CD14-positive monocyte (primary cell): ENCODE data around the gene CKS1B. TPM values are rescaled to one million over a fixed set of nuclear protein-coding genes. Genes with fewer than 3 reads are reported as not detected.
A peak's percentile ranks its signal among the peaks of the same experiment; 100 is the strongest.

Experiments
- DNase-seq, 3 donors: peaks; one replicate each; pipeline ENCODE4 v3.0.0-alpha.2; 2011 to 2022
- H2AFZ ChIP-seq: 2 replicates; pipeline ENCODE4 v1.6.0; 2012; ENCODE audit warnings: mild to moderate bottlenecking, low read depth, low read length, inconsistent platforms; ENCODE audit not compliant: insufficient read depth, poor library complexity, severe bottlenecking
- H3K27ac ChIP-seq, 2 donors: 1 replicate in 1 of 2; 2 replicates in 1 of 2; pipeline ENCODE4 v1.5.1; 2012 to 2013; ENCODE audit warnings: low read length in 2 of 2, control low read depth in 1 of 2, inconsistent platforms in 1 of 2, low read depth in 1 of 2, mild to moderate bottlenecking in 1 of 2
- H3K27me3 ChIP-seq, 2 donors: one replicate each; pipeline versions ENCODE4 v1.6.0 to v1.6.1; 2011 to 2013; ENCODE audit warnings: low read length in 2 of 2; ENCODE audit not compliant: control insufficient read depth in 2 of 2, insufficient read depth in 2 of 2
- H3K36me3 ChIP-seq, 2 donors: replicated peaks in 1 of 2; 1 replicate in 1 of 2; 2 replicates in 1 of 2; pipeline versions ENCODE4 v1.5.1 to v1.6.1; 2012 to 2013; ENCODE audit warnings: low read length in 2 of 2, control low read depth in 1 of 2, inconsistent platforms in 1 of 2, mild to moderate bottlenecking in 1 of 2; ENCODE audit not compliant: insufficient read depth in 2 of 2, control insufficient read depth in 1 of 2
- H3K4me1 ChIP-seq, 2 donors: 1 replicate in 1 of 2; 2 replicates in 1 of 2; pipeline versions ENCODE4 v1.5.1 to v1.6.1; 2012 to 2013; ENCODE audit warnings: low read length in 2 of 2, control low read depth in 1 of 2, inconsistent platforms in 1 of 2, mild to moderate bottlenecking in 1 of 2, moderate library complexity in 1 of 2; ENCODE audit not compliant: insufficient read depth in 2 of 2, control insufficient read depth in 1 of 2
- H3K4me2 ChIP-seq: replicated peaks from 2 replicates; pipeline ENCODE3; 2012; ENCODE audit warnings: low read length, moderate library complexity, mild to moderate bottlenecking; ENCODE audit not compliant: poor library complexity, severe bottlenecking; ENCODE audit errors: extremely low read depth
- H3K4me3 ChIP-seq, 3 experiments: fragments of 200-600 bp in 1 of 3; sonication (generic) in 1 of 3; replicated peaks in 1 of 3; 1 replicate in 2 of 3; 2 replicates in 1 of 3; pipeline ENCODE4 v1.5.1; 2011 to 2013; ENCODE audit warnings: low read length in 3 of 3, mild to moderate bottlenecking in 3 of 3, control low read depth in 2 of 3, low read depth in 2 of 3, inconsistent platforms in 1 of 3, moderate library complexity in 1 of 3
- H3K79me2 ChIP-seq: 2 replicates; pipeline ENCODE4 v1.6.0; 2012; ENCODE audit warnings: mild to moderate bottlenecking, control low read depth, inconsistent platforms, low read length, moderate library complexity; ENCODE audit not compliant: insufficient read depth
- H3K9ac ChIP-seq: 2 replicates; pipeline ENCODE4 v1.6.0; 2017; ENCODE audit warnings: low read length, mild to moderate bottlenecking; ENCODE audit not compliant: insufficient read depth, poor library complexity, severe bottlenecking
- H3K9me3 ChIP-seq, 2 donors: replicated peaks in 1 of 2; 1 replicate in 1 of 2; 2 replicates in 1 of 2; pipeline versions ENCODE4 v1.5.1 to v1.6.1; 2012 to 2013; ENCODE audit warnings: low read length in 2 of 2, control low read depth in 1 of 2; ENCODE audit not compliant: control insufficient read depth in 1 of 2, insufficient read depth in 1 of 2
- H4K20me1 ChIP-seq: 2 replicates; pipeline ENCODE4 v1.6.0; 2012; ENCODE audit warnings: mild to moderate bottlenecking, low read length, control low read depth, moderate library complexity; ENCODE audit not compliant: insufficient read depth
- H3K27ac Mint-ChIP-seq, 7 donors: one replicate each; pipeline ENCODE4 v1.8.0; 2020; ENCODE audit warnings: mild to moderate bottlenecking in 7 of 7, mixed read lengths in 7 of 7, moderate library complexity in 6 of 7, inconsistent platforms in 2 of 7
- H3K27me3 Mint-ChIP-seq, 3 donors: one replicate each; pipeline ENCODE4 v1.8.0; 2021 to 2022; ENCODE audit warnings: low read depth in 3 of 3, mild to moderate bottlenecking in 3 of 3, mixed read lengths in 3 of 3, moderate library complexity in 3 of 3, inconsistent platforms in 1 of 3
- H3K36me3 Mint-ChIP-seq, 2 donors: one replicate each; pipeline ENCODE4 v1.8.0; 2020; ENCODE audit warnings: mixed read lengths in 2 of 2, inconsistent platforms in 1 of 2, mild to moderate bottlenecking in 1 of 2
- H3K4me1 Mint-ChIP-seq: one replicate; pipeline ENCODE4 v1.8.0; 2020; ENCODE audit warnings: mild to moderate bottlenecking, mixed read lengths
- H3K4me3 Mint-ChIP-seq, 2 donors: one replicate each; pipeline ENCODE4 v1.8.0; 2020; ENCODE audit warnings: mild to moderate bottlenecking in 2 of 2, mixed read lengths in 2 of 2, moderate library complexity in 1 of 2
- H3K9me3 Mint-ChIP-seq, 7 donors: one replicate each; pipeline ENCODE4 v1.8.0; 2020 to 2022; ENCODE audit warnings: mixed read lengths in 7 of 7, mild to moderate bottlenecking in 6 of 7, moderate library complexity in 6 of 7, inconsistent platforms in 2 of 7
- WGBS: methylation state at CpG from one replicate; pipeline ENCODE4 v1.1.5; 2013; ENCODE audit warnings: missing lambda C conversion rate; ENCODE audit not compliant: insufficient coverage; 5-methylcytosine and 5-hydroxymethylcytosine counted together
- intact Hi-C, 2 donors: fragments of 100-400 bp; cut with micrococcal nuclease; formaldehyde crosslinking; loops; one replicate each; pipeline versions ENCODE4 v1.15.0 to v1.15.1; 2023
- polyA plus RNA-seq, 3 donors: library from polyadenylated mRNA; depleted of rRNA in 1 of 3; unstranded in 2 of 3; stranded (reverse) in 1 of 3; fragments of 300-500 nt in 2 of 3; fragments of >200 nt in 1 of 3; fragmentation: Illumina TruSeq in 2 of 3; gene quantifications; 1 replicate in 2 of 3; 2 replicates in 1 of 3; pipeline ENCODE4 v1.2.3, GENCODE V29; 2012 to 2021
- TF ChIP-seq, protein P1 (sequence below): fragments of 200-600 bp; IDR thresholded peaks from one replicate; pipeline ENCODE4 v1.8.0; 2022; ENCODE audit warnings: antibody characterized with exemption, mild to moderate bottlenecking

CKS1B gene
- polyA plus RNA-seq, 3 donors: 9.4 to 22.6 (median 18.0) TPM

DNA sequence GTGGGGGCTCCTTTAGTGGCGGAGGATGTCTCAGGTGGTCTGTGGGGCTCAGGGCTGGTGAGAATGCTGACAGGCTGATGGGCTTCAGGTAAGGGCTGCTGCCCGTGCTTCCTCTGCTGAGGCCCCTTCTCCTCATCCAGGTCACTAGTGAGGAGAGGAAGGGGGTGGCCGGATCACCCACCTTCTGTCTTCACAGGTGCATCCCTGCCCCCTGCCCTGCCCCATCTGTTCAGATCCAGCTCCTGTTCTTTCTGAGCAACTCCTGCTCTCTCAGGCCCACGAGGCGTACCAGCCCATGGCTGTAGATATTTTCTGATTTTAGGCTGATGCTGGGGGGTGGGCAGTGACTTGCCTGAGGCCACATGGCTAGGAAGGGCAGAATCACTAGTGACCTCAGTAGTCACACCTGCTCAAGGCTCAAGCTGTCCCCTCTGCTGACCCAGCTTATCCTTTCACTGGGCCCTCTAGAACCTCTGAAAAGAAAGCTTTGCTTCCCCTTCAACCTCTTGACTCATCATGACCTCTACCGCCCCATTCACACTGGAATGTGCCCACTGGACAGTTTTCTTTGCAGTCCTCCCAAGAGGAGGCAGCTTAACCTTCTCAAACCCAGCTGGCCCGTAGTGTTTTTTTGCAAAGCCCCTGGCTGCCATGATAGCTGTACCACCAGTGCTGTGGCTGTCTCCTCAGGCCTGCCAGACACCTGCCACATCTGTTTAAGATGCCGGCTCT lies 44.3 kb downstream of the CKS1B start:
- intact Hi-C loops: loop anchor here in 1 of 2 donors (5.0 kb wide), 2 partner anchors 36 to 56 kb away; partner anchors contain the start of genes FLAD1 and PYGO2
- H3K36me3 ChIP-seq: peaks cover 44 to 45% of the 10 kb centered on the region in 2 donors
- no peak overlapping the region for H3K9ac ChIP-seq
- H3K79me2 ChIP-seq: peaks cover 40% of the 10 kb centered on the region
- no peak overlapping the region for H3K4me3 ChIP-seq
- 90% methylated on average over 3 of the region's 8 CpGs for WGBS
- peaks cover 51 to 60% of the 10 kb centered on the region in 2 donors for H3K4me1 ChIP-seq
- peaks cover 81% of the 10 kb centered on the region for H4K20me1 ChIP-seq
- H3K9me3 ChIP-seq: no peaks in the 10 kb centered on the region
- TF ChIP-seq, protein P1, sequence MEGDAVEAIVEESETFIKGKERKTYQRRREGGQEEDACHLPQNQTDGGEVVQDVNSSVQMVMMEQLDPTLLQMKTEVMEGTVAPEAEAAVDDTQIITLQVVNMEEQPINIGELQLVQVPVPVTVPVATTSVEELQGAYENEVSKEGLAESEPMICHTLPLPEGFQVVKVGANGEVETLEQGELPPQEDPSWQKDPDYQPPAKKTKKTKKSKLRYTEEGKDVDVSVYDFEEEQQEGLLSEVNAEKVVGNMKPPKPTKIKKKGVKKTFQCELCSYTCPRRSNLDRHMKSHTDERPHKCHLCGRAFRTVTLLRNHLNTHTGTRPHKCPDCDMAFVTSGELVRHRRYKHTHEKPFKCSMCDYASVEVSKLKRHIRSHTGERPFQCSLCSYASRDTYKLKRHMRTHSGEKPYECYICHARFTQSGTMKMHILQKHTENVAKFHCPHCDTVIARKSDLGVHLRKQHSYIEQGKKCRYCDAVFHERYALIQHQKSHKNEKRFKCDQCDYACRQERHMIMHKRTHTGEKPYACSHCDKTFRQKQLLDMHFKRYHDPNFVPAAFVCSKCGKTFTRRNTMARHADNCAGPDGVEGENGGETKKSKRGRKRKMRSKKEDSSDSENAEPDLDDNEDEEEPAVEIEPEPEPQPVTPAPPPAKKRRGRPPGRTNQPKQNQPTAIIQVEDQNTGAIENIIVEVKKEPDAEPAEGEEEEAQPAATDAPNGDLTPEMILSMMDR: no peak
- H3K27me3 Mint-ChIP-seq: peaks cover 0 to 5% (median 3%) of the 10 kb centered on the region in 3 donors
- peak overlapping the region in 3 of 7 donors; percentile 14 to 61 (median 55) for H3K27ac Mint-ChIP-seq
- no peak overlapping the region for H3K4me3 Mint-ChIP-seq
- H3K4me1 Mint-ChIP-seq: peaks cover 64% of the 10 kb centered on the region
- peaks cover 37 to 53% of the 10 kb centered on the region in 2 donors for H3K36me3 Mint-ChIP-seq
- no peak overlapping the region for H2AFZ ChIP-seq
- no peak overlapping the region for H3K4me2 ChIP-seq
- no peak for DNase-seq
- no peaks in the 10 kb centered on the region for H3K27me3 ChIP-seq
- H3K27ac ChIP-seq: no peak overlapping the region
- H3K9me3 Mint-ChIP-seq: peaks cover 0 to 2% (median 0%) of the 10 kb centered on the region in 7 donors

DNA sequence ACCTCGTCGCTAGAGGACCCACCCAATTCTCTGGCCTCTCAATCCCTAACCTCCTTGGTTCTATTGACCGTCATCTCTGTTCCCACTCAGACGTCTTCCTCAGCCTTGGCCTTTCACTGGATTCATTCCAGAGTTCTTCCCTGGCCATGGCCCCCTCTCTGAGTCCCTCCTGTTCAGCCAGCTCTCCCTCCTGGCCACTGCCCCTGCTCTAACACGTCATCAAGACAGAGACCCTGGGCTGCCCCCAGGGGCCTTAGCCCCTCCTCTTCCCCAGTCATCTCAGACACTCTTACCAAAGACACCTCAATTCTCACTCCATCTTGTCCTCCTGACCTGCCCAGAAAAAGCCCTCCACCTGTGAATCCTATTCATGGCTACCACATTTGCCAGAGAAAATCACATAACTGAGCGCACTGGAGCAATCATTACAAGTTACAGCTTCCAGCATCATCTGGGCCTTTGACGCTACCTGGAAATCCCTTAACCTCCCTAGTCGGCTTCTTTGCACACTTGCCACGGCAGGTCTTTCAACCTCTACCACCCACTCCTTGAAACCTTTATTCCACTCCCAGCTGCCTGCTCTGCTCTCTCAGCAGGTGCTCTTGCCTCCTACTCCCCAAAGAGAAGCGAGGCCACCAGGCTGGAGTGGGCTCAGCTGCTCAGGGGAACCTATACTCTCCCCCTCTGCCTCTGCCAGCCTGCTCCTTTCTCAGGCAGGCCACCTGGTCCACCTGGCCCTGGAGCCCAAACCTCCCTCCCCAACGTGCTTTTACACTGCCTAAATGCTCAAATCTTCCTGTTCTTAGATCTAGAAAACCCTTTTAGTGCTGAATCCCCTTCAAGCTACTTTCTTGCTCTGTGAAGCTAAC lies 45.1 kb downstream of the CKS1B start:
- DNase-seq: no peak
- Histone ChIP-seq H3K4me3 (no peak overlapping the region), H3K79me2 (peaks cover 32% of the 10 kb centered on the region), H3K9me3 (no peaks in the 10 kb centered on the region), H3K4me2 (no peak overlapping the region), H3K9ac (no peak overlapping the region), H3K27me3 (no peaks in the 10 kb centered on the region), H3K27ac (no peak overlapping the region), H3K4me1 (peaks cover 43 to 52% of the 10 kb centered on the region in 2 donors), H2AFZ (no peak overlapping the region), H3K36me3 (peaks cover 36 to 37% of the 10 kb centered on the region in 2 donors), H4K20me1 (peaks cover 73% of the 10 kb centered on the region)
- Mint-ChIP-seq H3K4me1 (peaks cover 56% of the 10 kb centered on the region), H3K9me3 (peaks cover 0 to 2% (median 0%) of the 10 kb centered on the region in 7 donors), H3K27me3 (peaks cover 0 to 6% (median 5%) of the 10 kb centered on the region in 3 donors), H3K36me3 (peaks cover 29 to 45% of the 10 kb centered on the region in 2 donors), H3K4me3 (no peak overlapping the region), H3K27ac (peak overlapping the region in 5 of 7 donors; percentile 20 to 65 (median 55))
- TF ChIP-seq, protein P1: no peak
- intact Hi-C loops: loop anchor here in 1 of 2 donors (5.0 kb wide), 2 partner anchors 37 to 57 kb away; partner anchors contain the start of genes FLAD1 and PYGO2
- WGBS: 90% methylated on average over 11 of the region's 11 CpGs
